ENCODE data around the gene TREML2.

Gene TREML2

DNA sequence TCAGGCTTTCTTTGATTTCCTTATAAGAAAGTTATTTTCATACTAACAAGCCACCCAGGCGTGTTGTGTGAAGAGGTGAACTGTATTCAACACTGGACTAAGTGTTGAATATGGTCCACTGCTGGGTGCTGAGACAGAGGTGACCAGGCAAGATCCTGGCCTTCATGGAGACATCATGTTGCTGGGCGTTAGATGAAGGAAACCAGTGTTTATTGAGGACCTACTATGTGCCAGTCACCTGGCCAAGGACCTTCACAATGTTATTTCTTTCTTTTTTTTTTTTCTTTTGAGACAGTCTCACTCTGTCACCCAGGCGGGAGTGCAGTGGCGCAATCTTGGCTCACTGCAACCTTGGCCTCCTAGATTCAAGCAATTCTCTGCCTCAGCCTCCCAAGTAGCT, 44.9 kb downstream of the TREML2 start:
- no peaks in the 10 kb centered on the region for H3K27me3 ChIP-seq
- no peaks in the 10 kb centered on the region for H3K9me3 ChIP-seq
- H3K36me3 ChIP-seq, result no peaks in the 10 kb centered on the region
- H3K4me2 ChIP-seq, result no peak overlapping the region
- H3K4me3 ChIP-seq, result no peak overlapping the region
- TF ChIP-seq Cebpa-rat (IDR thresholded peaks at IDR 0.05), result no peak
- H3K9ac ChIP-seq, result no peak overlapping the region
- H3K27ac ChIP-seq, result no peak overlapping the region
- peaks cover 16% of the 10 kb centered on the region for H3K4me1 ChIP-seq
- H4K20me1 ChIP-seq, result no peaks in the 10 kb centered on the region

DNA sequence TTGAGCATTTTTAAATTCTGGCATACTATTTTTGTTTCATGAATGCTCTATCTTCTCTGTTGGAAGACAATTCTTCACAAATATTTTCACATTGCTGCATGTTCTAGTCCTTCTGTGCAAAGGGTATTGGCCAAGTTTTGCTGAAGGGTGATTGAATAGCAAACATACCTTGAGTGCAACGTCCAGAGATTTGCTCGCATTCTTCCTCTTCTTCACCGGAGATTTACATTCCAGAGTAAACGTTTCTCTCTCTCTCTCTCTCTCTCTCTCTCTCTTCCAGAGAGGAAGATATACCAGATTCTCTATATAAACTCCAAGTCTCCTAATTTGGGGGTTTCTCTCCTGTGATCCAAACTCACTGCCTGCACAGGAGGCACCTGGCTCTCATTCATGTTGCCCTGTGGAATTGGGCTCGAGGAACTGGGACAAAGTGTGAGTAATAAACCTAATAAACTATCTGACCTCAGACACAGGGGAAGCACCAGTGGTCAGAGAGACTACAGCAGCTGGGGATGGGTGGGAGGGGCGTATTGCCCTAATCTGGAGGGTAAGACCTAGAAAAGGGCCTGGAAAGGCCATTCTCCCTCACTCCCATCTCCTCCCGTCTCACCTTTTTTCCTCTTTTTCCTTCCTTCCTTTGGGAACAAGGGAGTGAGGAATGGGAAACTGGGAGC, 45.7 kb downstream of the TREML2 start:
- no peaks in the 10 kb centered on the region for H3K36me3 ChIP-seq
- no peak overlapping the region for H3K27ac ChIP-seq
- no peaks in the 10 kb centered on the region for H3K27me3 ChIP-seq
- no peak overlapping the region for H3K4me2 ChIP-seq
- no peak overlapping the region for H3K4me3 ChIP-seq
- H3K9ac ChIP-seq, result no peak overlapping the region
- H4K20me1 ChIP-seq, result no peaks in the 10 kb centered on the region
- no peaks in the 10 kb centered on the region for H3K9me3 ChIP-seq
- H3K4me1 ChIP-seq, result peaks cover 16% of the 10 kb centered on the region
- TF ChIP-seq Cebpa-rat (IDR thresholded peaks at IDR 0.05), result no peak

DNA sequence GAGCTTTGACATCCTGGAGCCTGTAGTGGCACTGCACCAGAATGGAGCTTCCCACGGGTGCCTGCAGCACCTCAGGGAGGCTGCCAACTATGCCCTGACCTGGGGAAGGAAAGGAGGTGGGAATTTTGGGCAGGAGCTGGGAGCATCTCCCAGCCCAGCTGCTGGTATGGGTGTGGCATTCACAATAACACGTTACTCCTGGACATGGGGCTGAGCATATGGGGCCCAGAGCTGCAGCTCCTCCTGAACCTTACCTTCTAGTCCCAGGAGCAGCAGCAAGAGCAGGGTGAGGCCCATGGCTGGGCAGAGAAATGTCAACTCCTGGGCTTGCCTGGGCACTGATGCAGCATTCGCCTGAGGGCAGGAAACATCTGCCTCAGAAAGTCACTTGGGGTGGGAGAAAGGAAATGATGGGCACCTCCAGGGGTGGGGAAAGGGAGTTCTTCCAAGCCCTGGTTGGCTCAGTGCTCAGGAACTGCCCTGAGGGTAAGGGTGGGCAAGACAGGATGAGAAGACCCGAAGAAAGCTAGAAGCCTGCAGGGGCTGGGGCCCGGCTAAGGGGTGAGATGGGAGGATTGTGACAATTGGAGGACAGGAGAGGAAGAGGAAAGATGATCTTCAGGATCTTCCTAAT, 46.8 kb downstream of the TREML2 start, which contains the start of gene TREML1:
Gene TREML1 (minus strand): TSS at position 356 of the 634 bp plus-strand sequence. CDS start 59 bp downstream, at position 297.
- peak within 1 kb of the TSS; percentile 7; the same call in 1 of the 2 replicates for H3K27ac ChIP-seq
- peaks cover 16% of the 10 kb centered on the region for H3K4me1 ChIP-seq
- peak within 1 kb of the TSS; percentile 53 for H3K4me2 ChIP-seq
- H3K9ac ChIP-seq, result no peak within 1 kb of the TSS
- no peaks in the 10 kb centered on the region for H3K9me3 ChIP-seq
- TF ChIP-seq Cebpa-rat (IDR thresholded peaks at IDR 0.05), result no peak
- H3K36me3 ChIP-seq, result no peaks in the 10 kb centered on the region
- H3K27me3 ChIP-seq, result no peaks in the 10 kb centered on the region
- no peaks in the 10 kb centered on the region for H4K20me1 ChIP-seq
- no peak within 1 kb of the TSS for H3K4me3 ChIP-seq

DNA sequence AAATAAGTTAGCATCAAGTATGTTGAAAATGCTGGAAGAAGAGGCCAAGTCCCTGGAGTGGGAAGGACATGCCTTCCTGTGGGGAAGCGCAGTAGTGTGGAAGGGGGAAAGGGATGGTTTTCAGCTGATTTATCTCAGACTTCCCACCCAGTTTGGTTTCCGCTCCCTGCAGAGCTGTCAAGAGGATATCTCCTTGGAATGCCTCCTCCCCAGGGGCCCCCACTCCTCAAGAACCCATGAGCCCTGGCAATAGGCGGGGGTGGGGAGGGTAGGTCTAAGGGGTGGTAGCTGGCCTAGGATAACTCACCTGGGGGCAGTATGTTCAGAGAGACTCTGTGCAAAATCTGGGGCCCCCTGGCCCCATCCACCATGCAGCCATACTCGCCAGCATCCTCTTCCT, 47.5 kb downstream of the TREML2 start:
- Histone ChIP-seq H3K4me2 (peak overlapping the region; percentile 53), H4K20me1 (no peaks in the 10 kb centered on the region), H3K36me3 (no peaks in the 10 kb centered on the region), H3K9ac (no peak overlapping the region), H3K9me3 (no peaks in the 10 kb centered on the region), H3K4me3 (no peak overlapping the region), H3K4me1 (peaks cover 16% of the 10 kb centered on the region), H3K27ac (no peak overlapping the region), H3K27me3 (no peaks in the 10 kb centered on the region)
- TF ChIP-seq Cebpa-rat (IDR thresholded peaks at IDR 0.05), result no peak

DNA sequence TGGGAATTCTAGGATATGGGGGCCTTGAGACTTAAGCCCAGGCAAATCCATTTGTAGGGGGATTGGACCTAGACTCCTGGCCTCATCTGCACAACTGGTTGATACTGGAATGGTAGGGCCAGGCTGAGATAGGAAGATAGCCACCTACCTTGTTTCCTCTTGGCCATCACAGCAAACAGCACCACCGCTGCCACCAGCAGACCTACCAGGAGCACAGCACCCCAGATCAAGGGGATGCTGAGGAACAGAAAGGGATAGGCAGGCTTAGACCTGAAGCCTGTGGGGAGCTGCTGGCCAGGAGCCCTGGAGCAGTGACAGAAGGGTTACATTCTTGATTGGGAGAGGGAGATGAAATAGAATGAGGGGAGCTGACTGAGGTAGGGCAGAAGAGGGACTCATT, 50.3 kb downstream of the TREML2 start:
- no peaks in the 10 kb centered on the region for H3K27me3 ChIP-seq
- no peaks in the 10 kb centered on the region for H3K9me3 ChIP-seq
- H3K4me3 ChIP-seq, result no peak overlapping the region
- H3K27ac ChIP-seq, result no peak overlapping the region
- no peak for TF ChIP-seq Cebpa-rat (IDR thresholded peaks at IDR 0.05)
- no peak overlapping the region for H3K4me2 ChIP-seq
- H3K36me3 ChIP-seq, result no peaks in the 10 kb centered on the region
- no peak overlapping the region for H3K9ac ChIP-seq
- H3K4me1 ChIP-seq, result peaks cover 16% of the 10 kb centered on the region
- no peaks in the 10 kb centered on the region for H4K20me1 ChIP-seq

DNA sequence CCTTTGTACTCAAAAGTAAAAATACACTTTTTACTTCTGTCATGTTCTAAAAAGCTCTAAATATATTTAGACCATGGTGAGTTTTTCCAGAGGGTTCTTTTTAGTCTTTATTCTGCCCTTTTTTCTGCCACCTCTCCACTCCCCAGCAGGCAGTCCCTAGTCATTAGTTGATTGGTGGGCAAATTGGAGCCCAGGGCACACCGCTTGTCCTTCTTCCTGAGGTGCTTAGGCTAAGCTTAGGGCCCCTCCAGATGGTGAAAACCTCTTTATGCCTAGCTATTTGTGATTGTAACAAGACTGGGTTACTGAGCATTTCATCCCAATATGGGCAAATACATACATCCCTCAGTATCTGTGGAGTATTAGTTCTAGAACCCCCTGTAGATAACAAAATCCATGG, 53.0 kb downstream of the TREML2 start:
- Histone ChIP-seq H3K9ac (no peak overlapping the region), H3K27me3 (no peaks in the 10 kb centered on the region), H4K20me1 (no peaks in the 10 kb centered on the region), H3K36me3 (no peaks in the 10 kb centered on the region), H3K4me1 (no peaks in the 10 kb centered on the region), H3K27ac (no peak overlapping the region), H3K9me3 (no peaks in the 10 kb centered on the region), H3K4me3 (no peak overlapping the region), H3K4me2 (no peak overlapping the region)
- TF ChIP-seq Cebpa-rat (IDR thresholded peaks at IDR 0.05), result no peak
